ENCODE results near the gene KCNK7. TPM values are rescaled to one million over a fixed set of nuclear protein-coding genes. Genes with fewer than 3 reads are reported as not detected.

Gene KCNK7
- polyA plus RNA-seq, 1 experiment = 0.07 TPM

DNA sequence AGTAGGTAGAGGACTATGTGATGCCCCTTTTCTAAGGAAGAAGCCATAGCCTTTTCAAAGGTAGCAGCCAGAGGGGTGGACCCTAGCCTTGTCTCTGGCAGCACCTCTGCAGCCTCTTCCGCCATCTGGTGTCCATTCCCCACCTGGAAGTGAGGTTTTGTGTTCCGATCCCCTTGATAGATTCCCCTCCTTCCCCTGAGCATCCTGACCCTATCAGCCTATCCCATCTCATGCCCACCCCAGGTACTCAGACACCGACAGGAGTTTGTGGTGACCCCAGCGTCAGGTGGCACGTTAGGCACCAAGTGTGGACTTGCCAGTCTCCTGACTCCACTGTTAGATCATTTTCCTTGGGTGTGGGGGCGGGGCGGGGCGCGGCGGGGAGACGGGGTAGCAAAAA, 23.7 kb downstream of the KCNK7 start:
- no peak for DNase-seq (ENCODE audit: low read depth)
- no peaks in the 10 kb centered on the region for H3K27me3 ChIP-seq (ENCODE audit: control insufficient read depth, insufficient read depth, low read length)
- peaks cover 5% of the 10 kb centered on the region for H3K36me3 ChIP-seq (ENCODE audit: control insufficient read depth, insufficient read depth, low read length)
- H3K4me3 ChIP-seq (ENCODE audit: low read depth, low read length) = peak overlapping the region; percentile 63
- ChIA-PET CTCF (interaction anchor here (1.2 to 5.6 kb wide), 8 partner anchors 12 to 43 kb away, joined by 3 to 83 read pairs (median 8); partner anchors contain the start of gene PCNX3), POLR2A (interaction anchor here (0.6 to 1.3 kb wide), 3 partner anchors 15 to 69 kb away, joined by 3 to 21 read pairs (median 3); partner anchors contain the start of gene PCNX3)
- peak; percentile 38 for TF ChIP-seq CTCF (IDR thresholded peaks at IDR 0.05; ENCODE audit: insufficient read depth, low read depth, low read length)

DNA sequence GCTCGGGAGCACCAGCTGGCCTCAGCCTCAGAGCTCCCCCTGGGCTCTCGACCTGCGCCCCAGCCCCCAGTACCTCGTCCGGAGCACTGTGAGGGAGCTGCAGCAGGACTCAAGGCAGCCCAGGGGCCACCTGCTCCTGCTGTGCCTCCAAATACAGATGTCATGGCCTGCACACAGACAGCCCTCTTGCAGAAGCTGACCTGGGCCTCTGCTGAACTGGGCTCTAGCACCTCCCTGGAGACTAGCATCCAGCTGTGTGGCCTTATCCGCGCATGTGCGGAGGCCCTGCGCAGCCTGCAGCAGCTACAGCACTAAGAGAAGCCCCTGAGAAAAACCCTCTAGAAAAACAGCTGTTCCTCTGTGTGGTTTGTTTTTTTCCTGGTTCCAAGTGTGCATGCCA, 24.2 kb downstream of the KCNK7 start:
- peaks cover 5% of the 10 kb centered on the region for H3K36me3 ChIP-seq (ENCODE audit: control insufficient read depth, insufficient read depth, low read length)
- H3K4me3 ChIP-seq (ENCODE audit: low read depth, low read length) = peak overlapping the region; percentile 93; the same call in 1 of the 2 replicates
- POLR2A ChIA-PET = interaction anchor here (0.6 kb wide), 2 partner anchors 70 to 248 kb away, joined by 3 to 6 read pairs; no protein-coding TSS in a partner anchor
- no peak for TF ChIP-seq CTCF (IDR thresholded peaks at IDR 0.05; ENCODE audit: insufficient read depth, low read depth, low read length)
- no peak for DNase-seq (ENCODE audit: low read depth)
- CTCF ChIA-PET = interaction anchor here (1.3 to 5.6 kb wide), 4 partner anchors 12 to 44 kb away, joined by 3 to 83 read pairs (median 47); partner anchors contain the start of gene PCNX3
- no peaks in the 10 kb centered on the region for H3K27me3 ChIP-seq (ENCODE audit: control insufficient read depth, insufficient read depth, low read length)

- peak; percentile 89 for DNase-seq (ENCODE audit: low read depth)
- Histone ChIP-seq H3K4me3 (ENCODE audit: low read depth, low read length) (peak within 1 kb of the TSS; percentile 93), H3K36me3 (ENCODE audit: control insufficient read depth, insufficient read depth, low read length) (peaks cover 5% of the 10 kb centered on the region), H3K27me3 (ENCODE audit: control insufficient read depth, insufficient read depth, low read length) (no peaks in the 10 kb centered on the region)
- TF ChIP-seq CTCF (IDR thresholded peaks at IDR 0.05; ENCODE audit: insufficient read depth, low read depth, low read length) = peak; percentile 57
- ChIA-PET CTCF (interaction anchor here (0.8 to 5.6 kb wide), 6 partner anchors 10 to 45 kb away, joined by 3 to 83 read pairs (median 13); partner anchors contain the start of gene SCYL1), POLR2A (no interaction called here)
Measured at GRCh38 chr11:65569973-65570918, 25.4 kb downstream of the KCNK7 start, which contains the start of gene ZNRD2. Gene ZNRD2, plus strand, starts transcription at chr11:65570477. Its CDS starts 15 bp downstream, at chr11:65570492.

DNA sequence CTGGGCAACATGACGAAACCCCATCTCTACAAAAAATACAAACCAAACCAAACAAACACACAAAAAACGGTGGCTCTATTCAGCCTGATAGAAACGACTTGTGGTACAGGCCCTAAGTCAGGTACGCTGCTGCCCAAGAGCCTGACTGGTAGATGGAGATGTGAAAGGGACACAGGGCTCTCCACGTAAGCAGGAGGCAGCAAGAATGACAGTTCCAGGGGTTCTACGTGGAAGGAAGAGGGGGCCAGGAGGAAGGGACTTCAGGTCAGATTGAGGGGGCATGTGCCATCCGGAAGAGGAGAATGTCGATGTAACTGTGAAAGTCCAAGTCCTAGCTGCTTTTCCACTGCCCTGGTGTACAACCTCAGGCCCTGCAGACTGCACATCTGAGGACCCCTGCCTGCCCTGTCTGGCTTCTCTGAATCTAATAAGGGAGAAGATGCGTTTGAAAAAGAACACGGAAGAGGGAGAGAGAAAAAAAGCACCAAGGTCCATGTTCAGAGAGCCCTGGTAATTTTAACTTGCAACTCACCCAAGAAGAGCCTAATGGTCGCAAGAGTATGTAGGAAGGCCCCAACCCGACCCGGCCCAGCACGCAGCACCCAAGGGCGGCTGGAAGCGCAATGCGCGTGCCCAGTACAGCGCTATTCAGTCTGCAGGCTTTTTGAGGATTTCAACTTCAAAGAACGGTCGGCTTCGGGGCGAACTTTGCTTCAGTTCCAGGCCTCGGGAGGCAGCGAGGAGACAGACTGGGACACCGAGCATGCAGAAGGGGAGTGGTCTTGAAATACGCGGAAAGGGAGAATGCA, 26.2 kb downstream of the KCNK7 start:
- no peaks in the 10 kb centered on the region for H3K27me3 ChIP-seq (ENCODE audit: control insufficient read depth, insufficient read depth, low read length)
- no peak for DNase-seq (ENCODE audit: low read depth)
- peak overlapping the region; percentile 93 for H3K4me3 ChIP-seq (ENCODE audit: low read depth, low read length)
- ChIA-PET CTCF (interaction anchor here (1.0 to 5.6 kb wide), 4 partner anchors 17 to 45 kb away, joined by 4 to 83 read pairs (median 40); partner anchors contain the start of gene SCYL1), POLR2A (no interaction called here)
- TF ChIP-seq CTCF (IDR thresholded peaks at IDR 0.05; ENCODE audit: insufficient read depth, low read depth, low read length) = no peak
- peaks cover 5% of the 10 kb centered on the region for H3K36me3 ChIP-seq (ENCODE audit: control insufficient read depth, insufficient read depth, low read length)
